Activated CD4-positive, alpha-beta T cell treated with anti-CD3 and anti-CD28 coated beads for 48 hours (primary cell): ENCODE data around the gene PAX5.
A peak's percentile ranks its signal among the peaks of the same experiment; 100 is the strongest.
"Not testable (repeated sequence)": the region's sequence is repeated elsewhere in the genome, so short reads cannot be mapped to it uniquely, and the experiment has no call there.

ENCODE experiments used
- DNase-seq: peaks from one replicate; pipeline ENCODE4 v3.0.0-alpha.2; 2020

The PAX5 gene

GRCh38 chr9:37033682-37034304, at the start of gene PAX5:
TSS of gene PAX5 (minus strand) at chr9:37034268. CDS start at chr9:37034031, 237 bp downstream.
- DNase-seq: no peak

- no peak for DNase-seq
These were observed 49.6 kb upstream of the PAX5 start for GRCh38 chr9:37083654-37084053.

GRCh38 chr9:37082214-37082765, 48.2 kb upstream of the PAX5 start:
- DNase-seq: no peak

GRCh38 chr9:37081507-37081906, 47.4 kb upstream of the PAX5 start:
- DNase-seq: not testable (repeated sequence)

GRCh38 chr9:37080165-37080628, 46.1 kb upstream of the PAX5 start:
- peak; percentile 37 for DNase-seq

- peak; percentile 95 for DNase-seq
These were observed 45.5 kb upstream of the PAX5 start for GRCh38 chr9:37079370-37080164.

GRCh38 chr9:37074790-37075189, 40.7 kb upstream of the PAX5 start:
- DNase-seq: not testable (repeated sequence)

GRCh38 chr9:37066139-37066725, 32.2 kb upstream of the PAX5 start:
- no peak for DNase-seq

- no peak for DNase-seq
These were observed 28.3 kb upstream of the PAX5 start for GRCh38 chr9:37062336-37062735.

GRCh38 chr9:37061768-37062167, 27.7 kb upstream of the PAX5 start:
- DNase-seq: peak; percentile 15

- no peak for DNase-seq
These were observed 26.8 kb upstream of the PAX5 start for GRCh38 chr9:37060833-37061232.

GRCh38 chr9:37056046-37056920, 22.2 kb upstream of the PAX5 start:
- no peak for DNase-seq

- DNase-seq: not testable (repeated sequence)
These were observed 20.3 kb upstream of the PAX5 start for GRCh38 chr9:37054363-37054720.

GRCh38 chr9:37053684-37054362, 19.8 kb upstream of the PAX5 start:
- DNase-seq: no peak

GRCh38 chr9:37046683-37047082, 12.6 kb upstream of the PAX5 start:
- DNase-seq: no peak

GRCh38 chr9:37042421-37042820, 8.4 kb upstream of the PAX5 start:
- DNase-seq: no peak

GRCh38 chr9:37040508-37041127, 6.5 kb upstream of the PAX5 start:
- DNase-seq: no peak

GRCh38 chr9:37038943-37039464, 4.9 kb upstream of the PAX5 start:
- no peak for DNase-seq

- no peak for DNase-seq
These were observed 4.4 kb upstream of the PAX5 start for GRCh38 chr9:37038302-37038942.

GRCh38 chr9:37037503-37038301, 3.6 kb upstream of the PAX5 start:
- peak; percentile 36 for DNase-seq
